WTC11 (cell line): ENCODE data around the gene PUSL1.

Experiments used
- ATF6 ChIP-seq: sonication (generic); formaldehyde crosslinking; IDR thresholded peaks from 2 replicates; pipeline ENCODE4 v1.8.1; 2023; ENCODE audit warnings: mild to moderate bottlenecking, missing genetic modification reagents
- CREM ChIP-seq: sonication (generic); formaldehyde crosslinking; IDR thresholded peaks from 2 replicates; pipeline ENCODE4 v1.8.1; 2022; ENCODE audit warnings: mild to moderate bottlenecking, missing genetic modification reagents, moderate library complexity
- CTCF ChIP-seq: fragments of 200-600 bp; IDR thresholded peaks from 2 replicates; pipeline ENCODE4 v1.8.0; 2022; ENCODE audit warnings: antibody characterized with exemption
- E2F4 ChIP-seq: sonication (generic); formaldehyde crosslinking; IDR thresholded peaks from 2 replicates; pipeline ENCODE4 v1.8.1; 2022; ENCODE audit warnings: low read depth, mild to moderate bottlenecking, moderate library complexity, missing genetic modification reagents, borderline replicate concordance
- FOXP1 ChIP-seq: sonication (generic); formaldehyde crosslinking; IDR thresholded peaks from 2 replicates; pipeline ENCODE4 v1.8.0; 2022; ENCODE audit warnings: missing genetic modification reagents, mild to moderate bottlenecking, moderate library complexity, borderline replicate concordance
- MAX ChIP-seq: sonication (generic); formaldehyde crosslinking; IDR thresholded peaks from 2 replicates; pipeline ENCODE4 v1.8.0; 2022; ENCODE audit warnings: mild to moderate bottlenecking, missing genetic modification reagents
- PRDM15 ChIP-seq: sonication (generic); formaldehyde crosslinking; IDR thresholded peaks from 2 replicates; pipeline ENCODE4 v1.8.0; 2022; ENCODE audit warnings: missing genetic modification reagents
- SP1 ChIP-seq: sonication (generic); formaldehyde crosslinking; conservative IDR thresholded peaks from 2 replicates; pipeline ENCODE4 v1.8.1; 2022; ENCODE audit warnings: missing genetic modification reagents
- TCF7 ChIP-seq: sonication (generic); formaldehyde crosslinking; IDR thresholded peaks from 2 replicates; pipeline ENCODE4 v1.8.0; 2022; ENCODE audit warnings: mild to moderate bottlenecking, low read depth, missing genetic modification reagents, moderate library complexity
- ZNF671 ChIP-seq: fragments of 250-450 bp; sonication (Bioruptor Pico); IDR thresholded peaks from 2 replicates; pipeline ENCODE4 v1.8.0; 2021; ENCODE audit warnings: mild to moderate bottlenecking
- ZSCAN18 ChIP-seq: fragments of 250-450 bp; sonication (Bioruptor Pico); IDR thresholded peaks from 2 replicates; pipeline ENCODE4 v2.1.2; 2022; ENCODE audit warnings: mild to moderate bottlenecking, moderate library complexity

GRCh38 chr1:1264026-1264425 is 44.4 kb upstream of the PUSL1 start:
- TF ChIP-seq CTCF (no peak), MAX (CRISPR knock-in tag) (no peak), ZNF671 (no peak), PRDM15 (CRISPR knock-in tag) (no peak), FOXP1 (CRISPR knock-in tag) (no peak), SP1 (CRISPR knock-in tag) (no peak), TCF7 (no peak), CREM (CRISPR knock-in tag) (no peak), E2F4 (CRISPR knock-in tag) (no peak), ATF6 (CRISPR knock-in tag) (no peak), ZSCAN18 (CRISPR knock-in tag) (no peak)
